ENCODE data around the gene SETDB1.
A peak's percentile ranks its signal among the peaks of the same experiment; 100 is the strongest.

The SETDB1 gene

DNA sequence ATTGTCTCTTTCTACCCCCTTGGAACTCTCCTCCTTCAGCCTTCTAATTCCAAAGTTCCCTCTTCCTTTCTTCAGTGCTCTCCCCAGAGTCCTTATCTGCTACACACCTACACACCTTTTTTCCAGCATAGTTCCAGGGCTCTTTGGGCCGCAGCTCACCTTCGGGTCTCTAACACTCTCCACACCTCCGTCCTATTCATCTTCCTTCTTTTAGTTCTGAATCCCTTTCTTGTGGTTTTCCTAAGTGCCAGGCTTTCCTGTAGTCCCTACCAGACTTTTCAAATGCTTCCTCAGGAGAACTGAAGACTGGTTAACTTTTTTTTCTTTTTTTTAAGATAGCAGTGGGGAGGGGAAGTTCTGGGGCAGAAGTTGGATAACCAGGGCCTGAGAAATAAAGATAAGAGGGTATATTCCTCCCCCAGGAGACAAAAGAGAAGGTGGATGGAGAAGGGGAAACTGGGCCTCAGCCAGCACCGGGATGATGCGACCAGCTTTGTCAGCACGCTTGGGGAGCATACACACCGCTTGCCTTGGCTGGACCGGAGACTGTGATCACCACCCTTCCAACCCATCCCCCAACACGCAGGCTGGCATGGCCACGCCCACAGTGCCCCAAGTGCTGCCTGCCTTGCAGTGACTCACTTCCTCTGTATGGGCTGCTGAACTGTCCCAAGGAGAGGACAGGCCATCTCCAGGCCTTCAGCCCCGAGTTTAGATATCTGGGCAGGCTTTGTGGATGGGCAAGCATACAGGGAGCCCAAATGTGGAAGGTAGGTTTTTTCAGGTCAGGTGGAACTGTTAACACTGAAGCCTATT, 50.9 kb downstream of the SETDB1 start:
- peak; percentile 93 for DNase-seq

DNA sequence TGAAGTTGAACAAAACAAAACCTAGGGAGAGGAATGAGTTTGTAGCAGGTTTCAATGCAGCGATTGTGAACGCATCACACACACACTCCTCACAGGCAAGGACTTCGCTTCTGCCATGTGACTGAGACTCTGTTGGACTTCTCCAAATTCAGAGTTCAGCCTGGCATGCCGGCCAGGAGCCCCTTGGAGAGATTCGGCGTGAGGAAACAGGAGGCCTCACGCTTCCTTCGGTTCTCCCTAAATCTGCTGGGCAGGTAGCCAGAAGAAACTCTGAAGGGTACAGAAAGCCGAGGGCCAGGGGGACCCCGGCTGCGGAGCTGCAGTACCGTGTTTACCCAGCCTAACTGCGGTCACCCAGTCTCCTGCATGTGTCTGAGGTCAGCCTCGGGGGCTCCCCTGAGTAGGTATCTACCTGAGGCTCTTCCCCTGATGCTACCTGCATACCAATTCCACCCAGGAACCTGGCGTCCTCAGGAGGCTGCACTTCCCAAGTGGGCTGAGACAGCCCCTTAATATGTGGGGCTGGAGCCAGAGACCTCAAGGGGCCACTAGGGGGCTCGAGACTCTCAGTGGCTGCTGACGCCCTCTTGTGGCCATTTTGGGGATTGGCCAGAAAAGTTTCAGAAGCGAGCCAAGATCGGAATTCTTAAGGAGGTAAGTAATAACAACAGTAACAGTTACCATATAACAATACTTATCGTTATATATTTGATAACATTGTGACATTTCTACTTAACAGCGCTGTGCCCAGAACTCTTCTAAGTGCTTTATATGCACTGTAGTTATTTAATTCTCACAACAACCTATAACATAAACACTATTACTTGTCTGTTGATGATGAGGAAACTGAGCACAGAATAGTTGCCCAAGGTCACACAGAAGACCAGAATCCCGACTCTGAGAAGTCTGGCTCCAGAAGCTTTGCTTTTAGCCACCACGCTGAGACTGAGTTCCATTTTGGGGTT, 53.2 kb downstream of the SETDB1 start:
- DNase-seq: peak; percentile 94

DNA sequence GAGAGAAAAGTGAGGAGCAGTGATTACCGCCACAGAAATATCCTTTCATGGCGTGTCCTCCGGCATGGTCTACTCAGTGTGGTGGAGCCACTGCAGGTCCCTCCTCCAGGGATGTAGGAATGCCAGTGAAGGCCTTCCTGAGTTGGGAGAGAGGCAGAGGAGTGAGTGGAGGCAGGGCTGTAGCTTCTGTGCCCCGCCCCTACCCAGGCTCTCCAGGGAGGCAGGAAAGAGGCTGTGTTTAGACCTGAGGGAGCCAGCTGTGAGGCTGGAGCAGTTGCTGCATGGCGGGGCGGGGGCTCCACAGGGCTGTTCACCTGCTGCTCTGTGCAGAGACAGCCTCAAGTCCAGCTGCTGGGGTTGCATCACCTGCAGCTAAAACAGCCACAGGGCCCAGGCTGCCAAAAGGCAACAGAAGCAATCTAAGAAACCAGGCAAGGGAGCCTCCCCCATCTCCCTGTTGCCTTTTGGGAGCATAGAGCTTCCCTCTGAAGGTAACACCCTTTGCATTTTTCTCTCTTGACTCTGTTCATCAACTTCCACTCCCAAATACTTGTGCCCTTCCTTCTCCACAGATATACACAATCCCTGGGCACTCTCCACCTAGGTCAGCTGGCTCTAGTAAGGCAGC, 55.1 kb downstream of the SETDB1 start:
- DNase-seq: no peak

DNA sequence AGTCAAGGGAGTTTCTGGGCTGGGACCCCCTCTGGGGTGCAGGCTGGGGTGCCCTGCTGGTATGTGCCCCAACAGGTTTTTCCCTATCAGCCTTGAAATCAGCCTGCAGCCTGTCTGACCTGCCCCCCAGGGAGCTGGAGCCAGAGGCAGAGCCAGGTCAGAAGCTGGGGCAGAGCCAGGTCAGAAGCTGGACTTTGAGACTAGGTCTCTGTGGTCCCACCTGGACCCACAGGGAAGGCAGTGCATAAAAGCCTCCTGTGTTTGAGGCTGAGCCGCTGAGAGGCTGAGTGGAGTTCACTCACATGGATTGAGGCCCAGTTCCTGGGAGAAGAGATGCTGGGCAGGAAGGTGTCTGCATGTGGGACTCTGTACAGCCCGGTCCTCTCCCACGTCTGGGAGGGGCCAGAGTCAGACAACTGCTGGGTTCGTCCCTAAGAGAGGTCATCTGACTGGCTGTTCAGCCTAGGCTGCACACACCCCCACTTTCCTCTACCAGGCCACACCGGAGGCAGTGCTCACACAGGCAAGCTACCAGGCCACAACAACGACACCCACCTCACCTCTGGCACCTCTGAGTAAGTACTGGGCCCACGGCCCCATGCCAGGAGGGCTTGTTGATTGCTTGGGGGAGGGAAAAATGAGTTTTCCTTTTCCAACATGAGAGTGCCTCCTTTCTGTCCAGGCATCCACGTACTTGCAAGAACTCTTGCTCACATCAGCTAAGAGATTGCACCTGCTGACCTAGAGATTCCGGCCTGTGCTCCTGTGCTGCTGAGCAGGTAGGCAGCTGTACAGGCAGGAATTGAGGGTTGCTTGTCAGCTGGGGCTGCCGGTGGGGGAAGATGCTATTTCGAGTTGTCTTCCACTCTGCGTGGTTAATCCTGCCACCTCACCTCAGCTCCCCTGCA, 55.9 kb downstream of the SETDB1 start, which contains the start of gene ANXA9:
TSS of gene ANXA9 (plus strand) at position 488 of the 908 bp plus-strand sequence. CDS start 814 bp downstream, outside the sequence.
- no peak for DNase-seq

DNA sequence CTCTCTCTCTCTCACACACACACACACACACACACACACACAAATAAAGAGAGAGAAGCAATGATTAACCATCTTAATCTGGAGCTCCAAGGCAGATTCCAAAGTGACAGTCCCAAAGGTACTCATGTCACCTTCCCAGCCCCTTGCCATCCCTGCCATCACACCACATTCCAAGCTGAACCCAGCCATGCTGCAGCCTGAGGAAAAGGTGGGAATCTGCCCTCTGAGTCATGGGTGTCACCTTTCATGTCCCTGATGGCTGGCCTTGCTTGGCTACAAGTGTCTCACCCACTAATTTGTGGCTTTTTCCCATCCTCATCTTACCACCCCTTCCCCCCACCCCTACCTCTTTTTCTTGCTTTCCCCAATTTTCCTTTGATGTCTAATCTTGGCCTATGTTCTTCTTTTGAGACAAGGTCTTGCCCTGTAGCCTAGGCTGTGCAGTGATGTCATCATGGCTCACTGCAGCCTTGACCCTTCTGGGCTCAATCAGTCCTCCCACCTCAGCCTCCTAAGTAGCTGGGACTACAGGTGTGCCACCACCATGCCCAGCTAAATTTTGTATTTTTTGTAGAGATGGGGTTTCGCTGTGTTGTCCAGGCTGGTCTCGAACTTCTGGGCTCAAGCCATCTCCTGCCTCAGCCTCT, 59.1 kb downstream of the SETDB1 start:
- DNase-seq: no peak

DNA sequence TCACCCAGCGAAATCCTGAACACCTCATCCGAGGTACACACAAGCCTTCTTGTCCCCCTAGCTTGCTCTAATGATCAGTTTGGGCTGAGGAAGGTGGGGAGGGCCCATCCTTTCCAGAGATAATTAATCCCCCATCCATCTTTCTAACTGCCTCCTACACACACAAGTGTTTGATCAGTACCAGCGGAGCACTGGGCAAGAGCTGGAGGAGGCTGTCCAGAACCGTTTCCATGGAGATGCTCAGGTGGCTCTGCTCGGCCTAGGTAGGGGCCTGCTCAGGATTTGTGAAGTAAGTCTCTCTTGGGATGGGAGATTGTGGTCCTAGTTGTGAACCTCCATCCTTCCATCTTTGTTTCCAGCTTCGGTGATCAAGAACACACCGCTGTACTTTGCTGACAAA, 61.8 kb downstream of the SETDB1 start:
- DNase-seq: no peak

DNA sequence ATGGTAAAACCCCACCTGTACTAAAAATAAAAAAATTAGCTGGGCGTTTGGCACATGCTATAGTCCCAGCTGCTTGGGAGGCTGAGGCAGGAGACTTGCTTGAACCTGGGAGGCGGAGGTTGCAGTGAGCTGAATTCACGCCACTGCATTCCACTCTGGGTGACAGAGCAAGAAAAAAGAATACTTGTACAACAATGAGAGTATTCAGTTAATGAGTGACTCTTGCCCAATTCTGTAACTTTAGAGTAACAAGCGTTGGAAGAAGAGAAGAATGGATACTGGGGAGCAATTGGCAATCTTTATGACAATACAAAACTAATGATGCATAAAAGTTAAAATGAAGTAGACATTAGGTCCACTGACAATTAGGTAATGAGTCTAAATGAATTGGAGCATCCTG, 66.5 kb downstream of the SETDB1 start:
- DNase-seq: no peak

DNA sequence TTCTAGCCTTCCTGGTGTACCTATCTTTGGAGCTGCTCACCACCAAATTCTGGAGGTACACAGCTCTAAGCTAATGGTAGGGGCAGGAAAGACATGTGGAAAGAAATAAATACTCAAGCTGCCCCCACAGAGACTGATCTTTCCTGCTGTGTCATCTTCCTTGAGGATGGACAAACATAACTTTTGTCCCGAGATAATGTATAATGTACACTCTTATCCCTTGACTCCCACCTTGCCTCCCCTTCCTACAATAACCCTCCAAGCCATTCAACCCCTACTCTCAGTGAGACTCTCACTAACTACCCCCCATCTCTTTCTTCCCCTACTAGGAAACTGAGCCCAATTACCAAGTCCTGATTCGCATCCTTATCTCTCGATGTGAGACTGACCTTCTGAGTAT, 68.1 kb downstream of the SETDB1 start:
- DNase-seq: no peak

DNA sequence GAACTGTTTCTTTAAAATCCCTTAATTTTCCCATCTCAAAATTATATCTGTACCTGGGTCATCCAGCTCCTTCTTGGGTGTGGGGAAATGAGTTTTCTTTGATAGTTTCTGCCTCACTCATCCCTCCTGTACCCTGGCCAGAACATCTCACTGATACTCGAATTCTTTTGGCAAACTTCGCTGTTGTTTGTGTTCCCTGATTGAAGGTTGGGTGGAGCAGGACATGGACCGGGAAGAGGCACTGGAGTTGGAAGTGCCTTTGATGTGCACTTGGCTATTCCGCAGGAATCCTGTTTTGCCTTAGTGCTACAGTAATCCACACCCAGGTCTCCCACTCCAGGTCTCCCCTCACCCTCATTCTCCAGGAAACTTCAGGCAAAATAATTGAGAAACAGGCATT, 69.3 kb downstream of the SETDB1 start:
- no peak for DNase-seq

DNA sequence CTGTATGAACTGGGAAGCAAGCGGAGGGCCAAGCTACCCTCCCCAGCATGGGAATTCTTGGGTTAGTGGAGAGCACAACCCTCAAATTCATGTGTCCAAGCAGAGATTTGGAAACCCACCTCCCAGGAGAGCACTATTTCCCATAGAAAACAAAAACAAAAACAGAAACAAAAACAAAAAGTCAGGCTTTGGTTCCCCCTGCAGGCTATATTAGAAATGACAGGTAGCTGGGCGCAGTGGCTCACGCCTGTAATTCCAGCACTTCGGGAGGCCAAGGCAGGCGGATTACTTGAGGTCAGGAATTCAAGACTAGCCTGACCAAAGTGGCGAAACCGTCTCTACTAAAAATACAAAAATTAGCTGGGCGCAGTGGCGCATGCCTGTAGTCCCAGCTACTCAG, 69.7 kb downstream of the SETDB1 start:
- peak; percentile 53 for DNase-seq

DNA sequence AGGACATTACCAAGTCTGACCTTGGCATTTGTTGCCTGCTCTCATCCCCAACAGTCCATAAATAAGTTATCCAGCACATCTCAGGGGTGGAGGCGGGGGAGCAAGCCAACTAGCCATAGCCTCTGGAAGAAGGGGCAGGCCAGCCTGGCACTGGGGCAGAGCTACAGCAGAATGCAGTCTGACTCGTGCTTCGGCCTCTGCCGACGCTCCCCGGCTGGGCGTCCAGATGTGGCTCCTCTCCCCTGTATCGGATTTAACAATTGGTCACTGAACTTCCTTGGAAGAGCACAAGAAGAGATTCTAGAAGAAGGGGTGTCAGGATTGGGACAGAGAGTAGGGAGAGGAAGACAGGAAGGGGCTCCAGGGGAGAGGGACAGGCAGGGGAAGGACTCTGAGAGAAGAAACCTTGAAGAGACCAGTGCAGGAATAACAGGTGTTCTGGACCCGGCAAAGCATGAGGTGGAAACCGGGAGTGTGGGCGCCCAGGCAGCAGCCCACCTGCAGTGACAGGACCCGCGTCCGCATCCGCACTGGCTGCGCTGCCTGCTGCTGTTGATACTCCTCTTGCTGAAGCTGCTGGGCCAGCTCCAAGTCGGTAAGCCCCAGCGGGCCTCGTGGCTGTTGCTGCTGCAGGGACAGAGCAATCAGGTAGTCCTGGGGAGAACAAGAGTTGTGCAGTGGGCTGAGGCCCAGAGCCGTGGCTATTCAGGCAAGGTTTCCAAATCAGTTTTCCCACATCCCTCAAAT, 71.1 kb downstream of the SETDB1 start:
- DNase-seq: no peak

DNA sequence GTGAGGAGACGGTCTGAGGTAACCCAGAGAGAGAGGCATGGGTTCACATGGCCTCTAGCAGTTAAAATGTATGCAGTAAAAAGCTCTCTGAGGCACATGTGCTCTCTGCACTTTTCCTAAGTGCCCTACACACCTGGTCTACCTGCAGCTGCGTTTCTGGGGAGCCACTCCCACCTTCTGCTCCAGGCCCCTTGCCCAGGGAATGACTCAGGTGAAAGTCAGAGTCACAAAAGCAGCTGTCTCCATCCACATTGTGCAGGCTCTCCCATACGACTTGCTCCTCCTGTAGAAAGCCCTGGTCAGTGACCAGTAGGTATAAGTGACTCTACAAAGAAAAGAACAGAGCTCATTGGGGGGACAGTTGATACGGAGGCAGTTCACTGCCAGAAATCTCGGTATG, 71.8 kb downstream of the SETDB1 start:
- DNase-seq: no peak

DNA sequence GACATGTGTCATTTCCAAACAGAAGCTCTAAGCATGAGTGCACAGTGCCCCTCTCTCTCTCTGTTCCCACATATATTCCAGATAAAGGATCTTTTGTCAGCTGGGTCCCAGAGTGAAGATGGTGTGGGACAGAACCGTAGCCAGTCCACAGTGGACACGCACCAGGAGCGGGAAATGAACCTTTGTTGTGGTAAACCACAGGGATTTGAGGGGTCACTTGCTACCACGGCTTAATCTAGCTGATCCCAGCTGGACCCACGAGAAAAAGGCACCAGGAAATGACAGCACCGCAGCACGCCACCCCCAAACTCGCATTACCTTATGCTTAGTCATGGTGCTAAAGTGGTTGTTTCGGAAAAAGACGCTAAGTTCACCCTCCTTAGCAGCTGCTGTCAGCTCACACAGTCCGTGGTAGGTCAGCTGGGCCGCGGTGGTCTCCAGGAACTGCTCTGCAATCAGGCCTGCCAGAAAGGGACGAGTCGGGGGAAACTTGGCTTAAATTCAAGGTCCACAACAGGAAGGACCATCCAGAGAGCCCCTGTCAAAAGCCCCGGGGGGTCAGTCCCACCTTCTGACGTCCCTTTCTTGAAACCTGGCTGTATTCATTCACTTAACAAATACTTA, 73.0 kb downstream of the SETDB1 start:
- peak; percentile 65 for DNase-seq

DNA sequence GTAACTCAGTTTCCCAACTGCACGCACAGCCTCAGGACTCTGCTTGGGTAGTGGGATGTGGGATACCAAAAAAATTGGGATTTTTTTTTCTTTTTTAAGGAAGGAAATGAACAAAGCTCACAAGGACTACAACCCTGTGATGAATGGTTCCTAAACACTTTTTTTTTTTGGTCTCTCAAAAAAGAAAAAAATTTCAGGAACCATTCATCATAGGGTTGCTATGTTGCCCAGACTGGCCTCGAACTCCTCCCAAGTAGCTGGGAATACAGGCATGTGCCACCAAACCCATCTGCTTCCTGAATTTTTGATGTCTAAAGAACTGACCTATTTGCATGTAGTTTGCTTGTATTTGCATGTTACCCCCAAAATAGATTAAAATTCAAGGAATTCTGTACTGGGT, 73.8 kb downstream of the SETDB1 start:
- DNase-seq: no peak

DNA sequence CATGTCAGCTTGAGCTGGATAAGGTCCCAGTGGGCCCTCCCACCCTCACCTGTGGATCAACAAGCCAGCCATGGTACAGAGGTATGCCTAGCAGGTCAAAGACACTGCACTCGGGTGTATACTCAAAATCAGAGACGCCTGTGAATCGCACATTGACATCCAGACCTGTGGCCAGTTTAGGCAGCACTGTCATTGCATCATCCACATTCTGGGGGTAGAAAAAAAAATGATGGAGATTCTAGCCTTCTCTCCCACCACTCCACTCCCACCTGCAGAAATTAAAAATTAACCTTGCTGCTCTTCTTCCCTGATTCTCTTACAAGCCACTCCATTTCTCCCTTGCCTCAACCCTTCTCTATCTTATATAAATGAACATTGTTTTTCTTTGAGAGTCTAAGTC, 74.2 kb downstream of the SETDB1 start:
- DNase-seq: no peak

DNA sequence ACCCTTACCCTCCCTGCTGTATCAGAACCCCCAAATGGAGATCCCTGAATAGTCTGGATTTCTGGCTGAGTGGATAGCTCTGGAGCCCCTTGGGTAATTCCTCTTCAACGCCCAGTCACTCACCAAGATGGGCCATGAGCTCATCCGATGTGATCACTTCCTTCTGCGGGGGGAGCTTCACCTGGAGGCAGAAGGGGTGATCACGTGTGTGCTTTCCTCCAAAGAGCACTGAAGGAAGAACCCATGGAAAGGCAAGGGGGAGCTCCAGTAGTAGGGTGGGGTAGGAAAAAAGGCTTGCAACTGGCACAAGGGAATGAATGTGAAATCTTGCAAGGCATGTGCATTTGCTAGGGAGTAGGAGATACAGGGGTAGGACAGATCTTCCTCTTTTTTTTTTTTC, 75.4 kb downstream of the SETDB1 start:
- peak; percentile 63 for DNase-seq

DNA sequence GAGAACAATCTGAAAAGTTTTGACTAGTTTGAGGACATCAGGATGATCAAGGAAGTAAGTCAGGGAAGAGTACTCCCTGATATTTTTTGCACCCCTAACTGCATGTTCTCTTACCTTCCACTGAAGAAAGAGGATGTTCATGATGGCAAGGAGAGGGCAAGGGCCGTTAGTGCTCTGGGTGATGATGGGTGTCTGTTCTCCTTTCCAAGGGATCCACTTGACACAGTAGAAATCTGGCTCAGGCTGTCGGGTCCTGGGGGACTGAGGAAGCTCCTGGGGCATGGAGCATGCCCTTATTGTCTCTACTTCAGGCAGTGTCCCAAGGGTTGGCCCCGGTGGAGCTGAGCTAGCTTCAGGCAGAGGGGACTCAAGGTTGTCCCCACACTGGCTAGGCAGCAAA, 75.9 kb downstream of the SETDB1 start:
- peak; percentile 18 for DNase-seq

DNA sequence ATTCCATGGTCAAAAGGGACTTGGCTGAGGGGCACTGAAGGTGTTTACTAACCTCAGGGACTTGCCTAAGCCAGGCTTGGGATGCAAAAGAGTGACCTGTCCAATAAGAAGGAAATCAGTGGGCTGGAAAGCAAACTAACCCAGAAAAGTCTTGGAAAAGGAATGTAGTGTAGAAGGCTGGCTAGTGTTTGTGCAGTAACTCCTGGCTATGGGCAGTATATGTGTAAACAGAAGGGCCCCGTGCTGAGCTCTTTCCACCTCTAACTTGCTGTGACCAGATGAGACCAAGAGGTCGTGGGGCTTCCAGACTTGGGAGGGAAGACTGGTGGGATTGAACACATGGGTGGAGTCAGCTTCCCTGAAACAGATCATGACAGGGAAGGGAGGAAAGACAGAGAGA, 76.4 kb downstream of the SETDB1 start:
- no peak for DNase-seq

DNA sequence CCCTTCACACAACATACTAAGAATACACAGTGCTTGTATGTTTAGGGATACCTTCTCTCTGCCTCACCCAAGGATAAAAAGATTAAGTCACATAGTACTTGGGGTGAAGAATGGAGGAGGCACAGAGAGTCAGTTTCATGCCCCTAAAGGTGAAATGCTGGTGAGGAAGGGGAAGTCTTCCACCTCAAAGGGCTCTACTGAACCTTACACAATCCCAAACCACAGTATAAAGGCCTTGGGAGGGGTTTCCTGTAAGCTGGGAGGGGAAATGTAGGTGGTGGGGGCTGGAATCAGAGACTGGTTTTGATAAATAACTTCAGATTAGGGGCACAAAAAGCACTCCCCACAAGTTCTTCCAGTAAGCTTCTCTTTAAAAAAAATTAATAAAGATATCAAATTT, 77.0 kb downstream of the SETDB1 start:
- DNase-seq: peak; percentile 18

DNA sequence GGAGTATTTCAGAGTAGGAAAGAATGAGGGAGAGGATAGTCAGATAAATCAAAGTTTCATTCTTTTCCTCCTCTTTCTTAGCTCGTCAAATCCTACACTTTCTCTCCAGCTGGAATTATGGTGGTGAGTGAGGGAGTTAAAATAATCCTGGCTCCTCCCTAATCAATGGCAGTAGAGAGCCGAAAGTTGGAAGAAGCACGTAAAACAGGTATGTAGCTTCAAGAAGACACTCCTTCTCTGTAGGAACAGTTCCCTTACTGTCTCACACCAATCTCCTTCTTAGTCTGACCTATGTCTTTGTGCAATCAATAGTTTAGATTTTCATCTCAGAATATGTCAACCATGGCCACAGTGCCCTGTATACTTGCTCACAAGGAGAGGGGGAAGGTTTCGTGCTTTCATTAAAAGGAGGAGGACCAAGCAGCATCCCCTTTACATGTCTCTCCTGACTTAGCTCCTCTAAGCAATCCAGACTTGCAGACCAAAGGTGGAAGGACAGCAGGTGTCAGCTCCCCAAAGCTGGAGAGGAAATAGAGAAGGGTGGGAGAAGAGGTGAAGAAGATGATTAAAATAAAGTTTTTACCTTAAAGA, 79.7 kb downstream of the SETDB1 start:
- no peak for DNase-seq

Data from suppressor macrophage treated with lipopolysaccharide for 4 hours (primary cell).